HepG2 (cell line): ENCODE measurements around the gene PDE4D.

ENCODE experiments used
- RBM39 ChIP-seq: fragments of 200-400 bp; formaldehyde crosslinking; IDR thresholded peaks from one replicate; pipeline ENCODE4 v1.6.1; 2018; ENCODE audit warnings: antibody characterized with exemption, mild to moderate bottlenecking, low read depth, low read length; ENCODE audit not compliant: poor library complexity, severe bottlenecking
- ZMYM3 ChIP-seq: sonication (generic); formaldehyde crosslinking; IDR thresholded peaks from 2 replicates; pipeline ENCODE4 v1.5.1; 2020; ENCODE audit warnings: mild to moderate bottlenecking, missing genetic modification reagents
- TF ChIP-seq, protein P1 (sequence below): IDR thresholded peaks from 2 replicates; pipeline ENCODE4 v1.6.1; 2016; ENCODE audit warnings: low read depth, control low read depth

DNA sequence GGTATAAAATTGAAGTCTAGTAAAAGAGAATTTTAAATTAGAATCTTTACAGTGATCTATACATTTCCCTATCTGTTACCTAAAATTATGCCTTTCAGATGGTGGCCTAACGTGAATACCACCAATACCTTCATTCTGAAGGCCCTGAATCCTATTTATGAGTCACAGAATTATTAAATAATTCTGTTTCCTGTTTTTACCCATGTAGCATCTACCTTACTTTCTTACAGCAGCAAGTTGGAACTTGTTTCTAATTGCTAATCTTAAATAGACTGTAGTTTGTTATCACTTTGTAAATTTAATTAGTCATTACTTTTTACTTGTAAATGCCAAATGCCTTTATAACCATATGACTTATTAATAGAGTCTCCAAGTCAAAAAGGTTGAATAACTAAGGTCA is 135.0 kb downstream of the PDE4D start:
- TF ChIP-seq ZMYM3 (CRISPR knock-in tag): no peak
- TF ChIP-seq RBM39: no peak
- TF ChIP-seq, protein P1, sequence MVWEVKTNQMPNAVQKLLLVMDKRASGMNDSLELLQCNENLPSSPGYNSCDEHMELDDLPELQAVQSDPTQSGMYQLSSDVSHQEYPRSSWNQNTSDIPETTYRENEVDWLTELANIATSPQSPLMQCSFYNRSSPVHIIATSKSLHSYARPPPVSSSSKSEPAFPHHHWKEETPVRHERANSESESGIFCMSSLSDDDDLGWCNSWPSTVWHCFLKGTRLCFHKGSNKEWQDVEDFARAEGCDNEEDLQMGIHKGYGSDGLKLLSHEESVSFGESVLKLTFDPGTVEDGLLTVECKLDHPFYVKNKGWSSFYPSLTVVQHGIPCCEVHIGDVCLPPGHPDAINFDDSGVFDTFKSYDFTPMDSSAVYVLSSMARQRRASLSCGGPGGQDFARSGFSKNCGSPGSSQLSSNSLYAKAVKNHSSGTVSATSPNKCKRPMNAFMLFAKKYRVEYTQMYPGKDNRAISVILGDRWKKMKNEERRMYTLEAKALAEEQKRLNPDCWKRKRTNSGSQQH (CRISPR knock-in tag): no peak
